Activated CD4-positive, alpha-beta T cell treated with anti-CD3 and anti-CD28 coated beads for 24 hours (primary cell): Measurements from ENCODE around the gene TUSC1.
"Not testable (repeated sequence)": the region's sequence is repeated elsewhere in the genome, so short reads cannot be mapped to it uniquely, and the experiment has no call there.

Experiments used
- DNase-seq, 2 donors: peaks; one replicate each; pipeline ENCODE4 v3.0.0-alpha.2; 2020; ENCODE audit warnings: low read depth in 2 of 2

The TUSC1 gene

GRCh38 chr9:25678147-25678666 is at the start of gene TUSC1:
TSS of gene TUSC1 (minus strand) at chr9:25678444. CDS start at chr9:25678312, 132 bp downstream.
- DNase-seq: no peak

GRCh38 chr9:25726871-25727410 is 48.7 kb upstream of the TUSC1 start:
- DNase-seq: no peak

GRCh38 chr9:25724424-25724823 is 46.2 kb upstream of the TUSC1 start:
- no peak for DNase-seq

DNA sequence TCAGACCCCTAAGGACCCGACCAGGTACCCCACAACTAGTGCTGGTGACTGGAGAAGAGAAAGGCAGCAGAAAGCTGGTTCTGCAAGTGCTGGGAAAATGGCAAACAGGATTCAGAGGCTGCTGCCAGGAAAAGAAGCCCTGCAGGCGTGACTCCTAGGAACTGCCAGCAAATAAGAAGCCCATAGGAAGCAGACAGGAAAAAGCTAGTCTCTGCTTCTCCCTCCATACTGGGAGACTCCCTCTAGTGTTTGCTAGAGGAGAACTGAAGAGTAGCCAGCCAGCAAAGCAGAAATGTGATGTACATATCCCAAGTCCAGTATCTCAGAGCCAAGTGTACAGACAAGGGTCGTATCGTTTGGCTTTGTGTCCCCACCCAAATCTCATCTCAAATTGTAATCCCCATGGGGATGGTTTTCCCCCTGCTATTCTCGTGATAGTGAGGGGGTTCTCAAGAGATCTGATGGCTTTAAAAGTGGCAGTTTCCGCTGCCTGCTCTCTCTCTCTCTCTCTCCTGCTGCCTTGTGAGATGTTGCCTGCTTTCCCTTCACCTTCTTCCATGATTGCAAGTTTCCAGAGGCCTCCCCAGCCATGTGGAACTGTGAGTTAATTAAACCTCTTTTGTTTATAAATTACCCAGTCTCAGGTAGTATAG is 38.1 kb upstream of the TUSC1 start:
- DNase-seq: no peak

DNA sequence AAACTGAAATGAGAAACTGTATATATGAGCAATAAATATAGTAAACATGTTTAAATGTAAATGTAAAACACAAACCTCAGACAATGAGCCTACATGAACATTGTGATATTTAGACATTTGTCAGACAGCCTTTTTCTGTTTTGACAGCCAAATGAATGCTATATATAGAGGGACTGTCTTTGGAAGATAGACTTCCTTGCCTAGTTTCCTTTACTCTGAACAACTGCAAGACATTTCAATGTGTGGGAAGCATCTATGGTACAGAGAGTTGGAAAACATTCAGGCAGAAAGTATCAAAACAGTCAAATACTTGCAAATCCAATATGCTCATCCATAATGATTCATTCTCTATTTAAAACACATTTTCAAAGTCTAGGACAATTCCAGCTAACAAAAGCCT is 31.7 kb upstream of the TUSC1 start:
- DNase-seq: no peak

- no peak for DNase-seq
Measured at GRCh38 chr9:25704800-25705199, 26.6 kb upstream of the TUSC1 start.

- DNase-seq: no peak
Measured at GRCh38 chr9:25703701-25704357, 25.6 kb upstream of the TUSC1 start.

DNA sequence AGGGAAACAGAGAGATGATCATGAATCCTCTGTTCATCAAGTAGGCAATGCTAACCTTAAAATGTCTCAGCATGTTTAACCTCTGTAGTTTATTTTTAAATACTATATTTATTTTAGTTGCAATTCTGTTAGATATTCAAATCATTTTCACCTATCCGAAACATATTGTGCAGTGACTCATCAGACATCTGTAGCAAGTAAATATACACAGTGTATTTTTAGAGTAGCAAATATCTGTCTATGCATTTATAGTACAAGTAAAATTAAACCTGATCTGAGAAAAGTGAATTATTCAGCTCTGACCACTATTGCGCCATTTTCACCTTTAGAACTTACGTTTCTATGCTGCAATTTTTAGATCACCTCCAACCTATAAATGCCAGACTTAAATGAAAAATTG is 24.3 kb upstream of the TUSC1 start:
- DNase-seq: no peak

DNA sequence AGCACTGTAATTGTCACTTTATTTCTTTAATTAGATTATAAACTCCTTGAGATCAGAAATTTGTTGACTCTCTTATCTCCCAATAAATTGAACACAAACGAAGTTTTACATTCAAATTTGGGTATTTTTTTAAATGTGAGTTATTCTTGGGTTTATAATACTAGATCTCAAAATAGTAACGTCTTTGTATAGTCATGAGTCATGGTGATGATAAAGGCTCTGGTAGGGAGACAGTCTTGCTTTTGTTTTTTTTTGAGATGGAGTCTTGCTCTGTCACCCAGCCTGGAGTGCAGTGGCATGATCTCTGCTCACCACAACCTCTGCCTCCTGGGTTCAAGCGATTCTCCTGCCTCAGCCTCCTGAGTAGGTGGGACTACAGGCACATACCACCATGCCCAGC is 22.7 kb upstream of the TUSC1 start:
- DNase-seq: not testable (repeated sequence)

GRCh38 chr9:25700430-25700829 is 22.2 kb upstream of the TUSC1 start:
- DNase-seq: no peak

GRCh38 chr9:25691786-25692185 is 13.5 kb upstream of the TUSC1 start:
- no peak for DNase-seq

DNA sequence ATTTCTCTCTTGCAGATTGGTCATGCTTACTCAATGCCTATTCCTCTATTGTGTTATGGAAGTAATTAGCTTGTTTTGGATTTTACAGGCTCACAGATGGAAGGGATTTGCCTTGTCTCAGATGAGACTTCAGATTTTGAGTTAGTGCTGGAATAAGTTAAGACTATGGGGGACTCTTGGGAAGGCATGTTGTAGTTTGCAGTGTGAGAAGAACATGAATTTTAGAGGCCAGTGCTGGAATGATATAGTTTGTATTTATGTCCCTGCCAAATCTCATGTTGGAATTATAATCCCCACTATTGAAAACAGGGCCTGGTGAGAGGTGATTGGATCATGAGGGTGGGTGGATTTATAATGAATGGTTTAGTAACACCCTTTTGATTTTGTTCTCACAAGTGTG is 6.1 kb upstream of the TUSC1 start:
- DNase-seq: no peak

DNA sequence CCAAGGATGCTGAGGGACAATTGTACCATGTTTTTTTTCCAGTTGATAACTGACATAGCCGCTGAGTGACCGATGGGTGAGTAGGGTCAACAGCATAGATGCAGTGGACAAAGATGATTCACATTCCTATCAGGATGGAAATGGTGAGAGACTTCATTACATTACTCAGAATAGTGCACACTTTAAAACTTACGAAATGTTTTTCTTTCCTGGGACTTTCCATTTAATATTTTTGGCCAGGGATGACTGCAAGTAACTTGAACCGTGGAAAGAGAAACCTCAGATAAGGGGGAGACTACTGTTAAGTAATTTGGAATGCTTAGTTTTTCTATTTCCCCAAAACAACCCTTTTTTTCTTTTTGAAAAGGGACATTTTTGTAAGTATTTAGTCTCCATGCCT is 3.0 kb upstream of the TUSC1 start:
- no peak for DNase-seq

- DNase-seq: no peak
Measured at GRCh38 chr9:25678846-25679360, 659 bp upstream of the TUSC1 start.

DNA sequence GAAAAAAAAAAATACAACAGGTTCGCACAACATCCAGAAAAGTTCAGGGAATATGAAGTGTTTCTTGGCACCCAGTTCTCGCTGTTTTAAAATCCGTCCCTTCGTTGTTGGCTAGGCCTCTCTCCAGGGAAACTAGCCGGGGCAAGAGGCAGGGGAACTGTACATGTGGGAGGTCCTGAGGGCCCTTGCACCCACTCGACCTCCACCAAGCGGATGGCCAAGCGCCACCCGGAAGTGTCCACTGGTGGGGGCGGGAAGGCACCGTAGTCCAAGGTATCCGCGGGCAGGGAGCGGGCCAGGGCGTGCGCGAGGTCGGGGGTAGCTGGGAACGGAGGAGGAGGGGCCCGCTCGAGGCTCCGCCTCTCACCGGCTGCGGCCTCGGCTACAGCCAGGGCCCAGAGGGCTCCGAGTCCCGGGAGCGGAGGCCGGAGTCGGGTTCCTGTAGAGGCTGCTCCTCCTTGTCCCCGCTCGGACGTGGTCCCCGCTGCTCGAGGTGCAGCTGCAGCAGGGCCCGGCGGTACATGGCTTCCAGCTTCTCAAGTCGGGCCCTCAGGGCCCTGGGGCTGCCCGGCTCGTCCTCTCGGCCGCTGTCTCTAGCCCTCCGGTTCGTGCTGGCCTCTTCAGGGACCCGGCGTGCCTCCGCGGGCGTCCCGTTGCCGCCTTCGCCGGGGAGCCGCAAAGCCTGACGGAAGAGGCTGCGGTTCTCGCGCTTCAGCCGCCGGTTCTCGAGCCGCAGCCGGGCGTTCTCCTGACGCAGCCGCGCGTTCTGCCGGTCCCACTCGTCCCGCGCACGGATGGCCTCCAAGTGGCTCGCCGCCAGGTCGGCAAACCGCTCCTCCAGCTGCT is 720 bp downstream of the TUSC1 start:
- DNase-seq: no peak

DNA sequence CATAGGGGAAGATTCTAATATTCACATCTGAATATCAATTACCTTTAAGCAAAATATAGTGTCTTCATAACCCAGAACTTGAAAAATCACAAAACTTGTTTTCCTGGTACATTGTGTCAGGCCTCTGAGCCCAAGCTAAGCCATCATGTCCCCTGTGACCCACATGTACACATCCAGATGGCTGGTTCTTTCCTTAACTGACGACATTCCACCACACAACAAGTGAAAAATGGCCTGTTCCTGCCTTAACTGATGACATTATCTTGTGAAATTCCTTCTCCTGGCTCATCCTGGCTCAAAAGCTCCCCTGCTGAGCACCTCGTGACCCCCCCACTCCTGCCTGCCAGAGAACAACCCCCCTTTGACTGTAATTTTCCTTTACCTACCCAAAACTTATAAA is 2.4 kb downstream of the TUSC1 start:
- DNase-seq: not testable (repeated sequence)

- DNase-seq: no peak
Measured at GRCh38 chr9:25658571-25658970, 19.7 kb downstream of the TUSC1 start.

GRCh38 chr9:25654417-25654816 is 23.8 kb downstream of the TUSC1 start:
- DNase-seq: no peak

DNA sequence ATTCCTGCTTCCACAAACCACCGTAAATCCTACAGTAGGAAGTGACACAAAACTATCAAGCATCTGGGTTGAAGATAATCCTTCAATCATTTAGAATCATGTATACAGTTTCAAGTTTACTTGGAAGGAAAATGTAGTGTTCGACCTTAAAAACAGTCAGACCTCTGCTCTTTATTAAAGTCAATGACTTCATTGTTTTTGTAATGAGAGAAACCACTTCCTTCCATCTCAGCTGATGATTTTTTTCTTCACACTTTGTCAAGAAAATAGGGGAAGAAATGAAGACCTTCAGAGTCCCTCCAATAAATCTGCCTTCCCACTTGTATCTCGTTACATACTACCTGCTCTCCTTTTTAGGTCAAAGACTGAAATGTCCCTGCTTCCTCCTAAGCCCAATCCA is 30.1 kb downstream of the TUSC1 start:
- DNase-seq: no peak

DNA sequence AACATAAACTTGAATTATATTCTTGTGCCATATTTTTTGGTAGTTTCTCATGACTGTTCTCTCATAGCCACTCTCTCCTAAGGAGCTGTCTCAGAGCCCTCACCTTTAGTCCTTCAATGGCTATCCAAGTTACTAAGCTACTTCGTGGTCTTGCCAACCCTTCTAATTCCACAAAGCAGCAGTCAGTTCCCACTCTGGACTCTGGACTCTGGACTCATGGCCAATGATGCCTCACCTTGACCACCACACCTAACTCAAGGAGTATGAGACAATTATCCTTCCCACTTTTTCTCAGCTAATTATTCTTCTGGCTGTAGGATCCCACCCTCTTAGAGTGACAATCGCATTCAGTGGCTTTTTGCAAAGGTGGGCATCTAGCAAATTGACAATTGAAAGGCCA is 42.2 kb downstream of the TUSC1 start:
- DNase-seq: no peak

DNA sequence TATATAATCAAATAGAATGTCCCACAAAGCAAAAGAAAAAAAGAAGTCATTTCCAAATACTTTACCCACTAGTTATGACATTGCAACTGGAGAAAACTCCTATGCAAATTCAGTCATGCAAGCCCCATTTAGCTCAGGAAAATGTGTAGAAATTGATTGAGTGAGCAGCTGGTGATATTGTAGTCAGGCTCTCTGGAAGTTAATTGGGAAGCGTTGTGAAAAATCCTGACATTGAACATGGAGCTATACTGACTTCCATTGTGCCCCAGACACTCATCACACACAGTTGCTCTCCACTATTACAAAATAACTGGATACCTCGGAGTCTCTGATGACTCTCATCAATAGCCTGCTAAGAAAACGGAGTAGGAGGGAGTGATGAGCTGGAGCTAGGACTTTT is 49.0 kb downstream of the TUSC1 start:
- DNase-seq: no peak
